ENCODE measurements around the gene TPP2.

The TPP2 gene

DNA sequence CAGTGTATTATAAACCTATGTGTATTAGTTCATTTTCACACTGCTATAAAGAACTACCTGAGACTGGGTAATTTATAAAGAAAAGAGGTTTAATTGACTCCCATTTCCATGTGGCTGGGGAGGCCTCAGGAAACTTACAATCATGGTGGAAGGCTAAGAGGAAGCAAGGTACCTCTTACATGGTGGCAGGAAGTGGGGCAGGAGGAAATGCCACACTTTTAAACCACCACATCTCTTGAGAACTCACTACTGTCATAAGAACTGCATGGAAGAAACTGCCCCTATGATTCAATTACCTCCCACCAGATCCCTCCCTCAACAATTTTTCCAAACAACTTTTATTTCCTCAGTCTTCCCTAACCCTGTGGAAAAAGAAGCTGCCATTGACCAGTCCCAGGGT, 14.5 kb upstream of the TPP2 start:
- TF ChIP-seq, protein P1, sequence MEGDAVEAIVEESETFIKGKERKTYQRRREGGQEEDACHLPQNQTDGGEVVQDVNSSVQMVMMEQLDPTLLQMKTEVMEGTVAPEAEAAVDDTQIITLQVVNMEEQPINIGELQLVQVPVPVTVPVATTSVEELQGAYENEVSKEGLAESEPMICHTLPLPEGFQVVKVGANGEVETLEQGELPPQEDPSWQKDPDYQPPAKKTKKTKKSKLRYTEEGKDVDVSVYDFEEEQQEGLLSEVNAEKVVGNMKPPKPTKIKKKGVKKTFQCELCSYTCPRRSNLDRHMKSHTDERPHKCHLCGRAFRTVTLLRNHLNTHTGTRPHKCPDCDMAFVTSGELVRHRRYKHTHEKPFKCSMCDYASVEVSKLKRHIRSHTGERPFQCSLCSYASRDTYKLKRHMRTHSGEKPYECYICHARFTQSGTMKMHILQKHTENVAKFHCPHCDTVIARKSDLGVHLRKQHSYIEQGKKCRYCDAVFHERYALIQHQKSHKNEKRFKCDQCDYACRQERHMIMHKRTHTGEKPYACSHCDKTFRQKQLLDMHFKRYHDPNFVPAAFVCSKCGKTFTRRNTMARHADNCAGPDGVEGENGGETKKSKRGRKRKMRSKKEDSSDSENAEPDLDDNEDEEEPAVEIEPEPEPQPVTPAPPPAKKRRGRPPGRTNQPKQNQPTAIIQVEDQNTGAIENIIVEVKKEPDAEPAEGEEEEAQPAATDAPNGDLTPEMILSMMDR (IDR thresholded peaks at IDR 0.05), result no peak

DNA sequence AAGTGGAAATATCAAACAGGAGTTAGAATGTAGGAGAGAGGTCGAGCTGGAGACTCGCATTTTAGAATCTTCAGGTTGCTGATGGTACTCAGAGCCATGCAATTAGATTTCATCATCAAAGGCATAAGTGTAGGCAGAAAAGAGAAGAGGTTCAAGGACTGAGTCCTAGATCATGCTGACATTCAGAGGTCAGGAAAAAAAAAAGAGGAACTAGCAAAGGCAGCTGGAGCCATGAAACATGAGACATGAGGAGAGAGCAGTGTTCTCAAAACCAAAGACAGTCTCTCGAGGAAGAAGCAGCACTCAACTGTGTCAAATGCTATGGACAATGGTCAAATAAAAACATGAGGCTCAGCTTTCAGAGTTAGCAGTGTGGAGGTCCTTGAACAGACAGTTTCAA, 12.4 kb upstream of the TPP2 start:
- TF ChIP-seq, protein P1 (IDR thresholded peaks at IDR 0.05), result no peak

DNA sequence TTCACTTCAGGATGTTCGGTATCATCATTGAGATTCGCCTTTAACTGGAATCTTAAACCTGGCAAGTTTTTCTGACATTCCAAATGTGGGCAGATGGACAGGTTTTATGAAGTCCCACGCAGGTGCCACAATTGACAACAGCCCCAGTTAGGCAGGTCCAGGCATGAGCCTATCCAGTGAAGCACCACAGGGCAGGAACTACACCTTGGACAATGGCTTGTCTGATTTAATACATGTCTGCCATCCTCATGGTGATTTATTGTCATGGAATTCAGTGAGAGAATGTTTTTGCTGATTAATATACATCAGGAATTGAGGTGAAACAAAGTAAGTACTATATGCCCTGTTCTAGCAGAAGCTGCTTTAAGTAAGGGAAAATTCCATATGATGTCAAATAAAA, 10.2 kb upstream of the TPP2 start:
- TF ChIP-seq, protein P1 (IDR thresholded peaks at IDR 0.05), result no peak

DNA sequence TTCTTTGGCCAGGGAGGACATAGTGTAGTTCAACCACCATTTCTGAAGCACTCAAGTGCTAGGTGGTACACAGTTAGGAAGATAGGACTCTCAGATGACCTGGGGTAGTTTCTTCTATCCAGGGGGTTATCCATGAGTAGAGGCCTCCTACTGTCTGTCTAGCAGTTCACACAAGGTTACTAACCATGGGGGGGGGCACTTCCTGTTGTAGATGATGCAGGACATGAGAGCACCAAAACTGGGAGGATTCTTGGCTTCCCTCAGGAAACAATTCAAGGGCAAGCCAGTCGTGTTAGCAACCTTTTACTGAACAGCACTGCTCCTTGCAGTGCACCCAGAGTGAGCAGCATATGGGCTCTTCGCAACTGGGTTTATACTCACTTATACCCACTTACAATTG, 8.9 kb upstream of the TPP2 start:
- TF ChIP-seq, protein P1 (IDR thresholded peaks at IDR 0.05), result no peak

DNA sequence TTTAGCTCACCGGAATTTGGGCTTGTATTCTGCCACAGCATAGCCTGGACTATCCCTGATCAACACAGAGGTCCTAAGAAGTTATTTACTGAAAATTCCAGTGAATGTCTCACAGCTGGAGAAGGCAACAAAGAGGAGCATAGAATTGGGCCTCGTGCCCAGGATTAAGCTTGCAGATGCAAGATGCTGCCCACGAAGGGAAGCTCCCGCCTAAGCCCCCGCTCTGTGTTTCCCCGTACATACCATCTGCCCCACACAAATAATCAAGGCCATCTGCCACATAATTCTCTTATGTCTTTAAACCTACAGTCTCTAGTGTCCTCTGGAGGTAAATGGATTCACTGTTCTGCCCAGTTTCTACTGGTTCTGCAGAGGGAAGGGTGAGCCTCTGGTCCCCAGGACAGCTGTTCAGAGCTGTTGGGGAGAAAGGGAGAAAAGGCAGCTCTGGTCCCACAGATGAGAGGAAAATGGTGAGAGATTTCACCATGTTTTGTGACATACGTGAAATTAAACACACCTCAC, 7.4 kb upstream of the TPP2 start:
- TF ChIP-seq, protein P1 (IDR thresholded peaks at IDR 0.05), result no peak

DNA sequence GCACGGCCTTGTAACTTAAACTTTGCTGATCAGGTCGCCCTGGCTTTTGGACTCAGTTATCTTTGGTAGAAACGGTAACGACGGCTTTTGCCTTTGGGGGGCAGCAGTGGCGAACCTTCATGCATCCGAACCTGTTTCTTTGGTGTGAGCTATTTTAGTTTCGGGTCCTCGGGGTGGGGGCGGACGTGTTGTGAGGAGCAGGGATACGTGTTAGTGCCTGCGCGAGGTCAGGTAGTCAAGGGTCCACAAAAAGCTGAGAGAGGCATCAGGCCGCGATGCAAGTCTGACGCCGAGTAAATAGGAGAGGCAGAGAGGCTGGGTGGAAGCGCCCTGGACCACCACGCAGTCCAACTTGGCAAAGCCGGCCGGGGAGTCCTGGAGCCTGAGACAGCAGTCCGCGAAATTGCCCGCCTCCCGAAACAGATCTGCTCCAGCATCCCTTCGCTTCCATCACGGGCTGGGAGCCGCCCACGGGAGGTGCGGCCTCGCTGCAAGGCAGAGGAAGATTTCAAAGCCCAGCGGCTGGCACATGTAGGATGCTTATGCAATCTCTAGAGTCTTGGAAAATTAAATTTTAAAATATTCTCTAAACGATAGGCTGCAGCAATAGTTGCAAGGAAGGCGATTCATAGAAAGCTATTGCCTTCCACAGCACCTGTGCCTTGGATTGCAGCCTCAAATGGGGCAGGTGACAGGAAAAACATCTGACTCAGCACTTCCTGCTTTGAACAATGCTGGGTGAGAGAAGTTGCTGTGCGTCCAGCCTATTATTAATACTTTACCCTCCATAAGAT, 4.6 kb upstream of the TPP2 start:
- TF ChIP-seq, protein P1 (IDR thresholded peaks at IDR 0.05), result peak; percentile 62

DNA sequence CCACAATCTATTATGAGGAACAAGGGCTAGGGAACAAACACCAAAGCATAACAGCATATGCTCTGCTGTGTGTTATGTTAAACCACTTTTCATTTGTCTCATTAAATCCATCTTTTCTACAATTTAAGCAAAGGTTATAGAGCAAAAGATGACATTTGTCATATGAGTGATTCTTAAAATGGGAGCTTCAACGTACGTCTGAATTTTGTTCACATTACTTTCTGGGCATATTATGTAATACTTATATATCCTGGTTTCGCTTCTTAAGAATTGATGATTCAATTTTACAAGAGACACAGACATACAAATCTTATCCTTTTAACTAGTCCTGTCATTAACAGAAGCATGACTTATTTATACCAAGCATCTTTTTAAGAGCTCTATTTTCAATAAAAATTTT, 3.3 kb upstream of the TPP2 start:
- TF ChIP-seq, protein P1 (IDR thresholded peaks at IDR 0.05), result no peak
